Neural cell (in vitro differentiated cells): ENCODE measurements around the gene ROBO4. TPM values are rescaled to one million over a fixed set of nuclear protein-coding genes. Genes with fewer than 3 reads are reported as not detected.

Experiments used
- H2AFZ ChIP-seq: fragments of 200-600, 300-800 bp; sonication (generic), shearing (Covaris generic); 2 replicates; pipeline ENCODE4 v1.6.0; 2014; ENCODE audit warnings: low read depth, mild to moderate bottlenecking, antibody characterized with exemption, low read length, moderate library complexity
- H3F3A ChIP-seq: fragments of 200-600 bp; shearing (Covaris generic); 2 replicates; pipeline ENCODE4 v1.6.1; 2016; ENCODE audit warnings: mild to moderate bottlenecking, moderate library complexity, mixed read lengths, antibody characterized with exemption, low read length; ENCODE audit not compliant: insufficient read depth, poor library complexity, severe bottlenecking
- H3K27ac ChIP-seq: fragments of 200-600, 300-800 bp; sonication (generic), shearing (Covaris generic); 2 replicates; pipeline ENCODE4 v1.5.1; 2014; ENCODE audit warnings: mild to moderate bottlenecking, low read length, moderate library complexity
- H3K27me3 ChIP-seq: fragments of 300-800, 200-600 bp; sonication (generic), shearing (Covaris generic); 2 replicates; pipeline ENCODE4 v1.6.0; 2014; ENCODE audit warnings: mild to moderate bottlenecking, low read depth, low read length, moderate library complexity; ENCODE audit not compliant: insufficient read depth
- H3K36me3 ChIP-seq: fragments of 300-800, 200-600 bp; sonication (generic), shearing (Covaris generic); 2 replicates; pipeline ENCODE4 v1.5.1; 2014; ENCODE audit warnings: mild to moderate bottlenecking, antibody characterized with exemption, low read length, moderate library complexity; ENCODE audit not compliant: insufficient read depth
- H3K4me2 ChIP-seq: fragments of 300-800, 200-600 bp; sonication (generic), shearing (Covaris generic); 2 replicates; pipeline ENCODE4 v1.6.0; 2014; ENCODE audit warnings: mild to moderate bottlenecking, low read length
- H3K4me3 ChIP-seq: fragments of 300-800, 200-600 bp; sonication (generic), shearing (Covaris generic); 2 replicates; pipeline ENCODE4 v1.5.1; 2014; ENCODE audit warnings: mild to moderate bottlenecking, low read length, moderate library complexity
- H3K79me2 ChIP-seq: fragments of 200-600 bp; shearing (Covaris generic); replicated peaks from 2 replicates; pipeline ENCODE4 v1.6.0; 2014; ENCODE audit warnings: mild to moderate bottlenecking, low read length, moderate library complexity; ENCODE audit not compliant: insufficient read depth
- H3K9ac ChIP-seq: fragments of 300-800, 200-600 bp; sonication (generic), shearing (Covaris generic); 2 replicates; pipeline ENCODE4 v1.6.1; 2016; ENCODE audit warnings: mild to moderate bottlenecking, low read length, mixed read lengths
- H3K9me2 ChIP-seq: fragments of 200-600 bp; shearing (Covaris generic); 2 replicates; pipeline ENCODE4 v1.6.1; 2016; ENCODE audit warnings: mild to moderate bottlenecking, low read length, mixed read lengths; ENCODE audit not compliant: insufficient read depth
- H3K9me3 ChIP-seq: fragments of 200-600, 300-800 bp; sonication (generic), shearing (Covaris generic); 2 replicates; pipeline ENCODE4 v1.6.1; 2016; ENCODE audit warnings: mild to moderate bottlenecking, mixed run types, low read length, moderate library complexity, mixed read lengths
- H4K20me1 ChIP-seq: fragments of 200-600 bp; shearing (Covaris generic); 2 replicates; pipeline ENCODE4 v1.6.1; 2016; ENCODE audit warnings: mild to moderate bottlenecking, mixed run types; ENCODE audit not compliant: insufficient read depth
- EP300 ChIP-seq: fragments of 450-650 bp; conservative IDR thresholded peaks from 2 replicates; pipeline ENCODE4 v1.6.1; 2014; ENCODE audit warnings: antibody characterized with exemption, mild to moderate bottlenecking, moderate library complexity; ENCODE audit not compliant: poor library complexity, severe bottlenecking
- EZH2 ChIP-seq: fragments of 200-600, 300-800 bp; shearing (Covaris generic), sonication (generic); IDR thresholded peaks from 2 replicates; pipeline ENCODE4 v1.6.1; 2014; ENCODE audit warnings: antibody characterized with exemption, low read length, borderline replicate concordance, mild to moderate bottlenecking; ENCODE audit not compliant: insufficient read depth, poor library complexity, severe bottlenecking
- MXI1 ChIP-seq: fragments of 450-650 bp; conservative IDR thresholded peaks from 2 replicates; pipeline ENCODE4 v1.6.1; 2014; ENCODE audit warnings: antibody characterized with exemption, mild to moderate bottlenecking; ENCODE audit not compliant: poor library complexity, severe bottlenecking
- POLR2AphosphoS5 ChIP-seq: IDR thresholded peaks from 2 replicates; pipeline ENCODE4 v1.6.1; 2012
- RAD21 ChIP-seq: fragments of 450-650 bp; conservative IDR thresholded peaks from 2 replicates; pipeline ENCODE4 v1.6.1; 2014; ENCODE audit warnings: antibody characterized with exemption, mild to moderate bottlenecking, moderate library complexity
- SMC3 ChIP-seq: fragments of 450-650 bp; conservative IDR thresholded peaks from 2 replicates; pipeline ENCODE4 v1.6.1; 2014; ENCODE audit warnings: antibody characterized with exemption, mild to moderate bottlenecking, moderate library complexity; ENCODE audit not compliant: poor library complexity
- TAF1 ChIP-seq: IDR thresholded peaks from 2 replicates; pipeline ENCODE4 v1.6.1; 2012; ENCODE audit warnings: low read depth
- polyA plus RNA-seq: library from polyadenylated mRNA; depleted of rRNA; stranded (reverse); fragments of >200 nt; gene quantifications from 2 replicates; pipeline ENCODE4 v1.2.3, GENCODE V29; 2014
- TF ChIP-seq, protein P1 (sequence below): fragments of 450-650 bp; IDR thresholded peaks from 2 replicates; pipeline ENCODE4 v1.5.1; 2014; ENCODE audit warnings: antibody characterized with exemption, mild to moderate bottlenecking, moderate library complexity; ENCODE audit not compliant: poor library complexity, severe bottlenecking
- TF ChIP-seq, protein P2 (sequence below): IDR thresholded peaks from 2 replicates; pipeline ENCODE4 v1.6.1; 2012; ENCODE audit warnings: borderline replicate concordance

Gene ROBO4
- polyA plus RNA-seq, 1 donor from 2014 or later, result not detected

DNA sequence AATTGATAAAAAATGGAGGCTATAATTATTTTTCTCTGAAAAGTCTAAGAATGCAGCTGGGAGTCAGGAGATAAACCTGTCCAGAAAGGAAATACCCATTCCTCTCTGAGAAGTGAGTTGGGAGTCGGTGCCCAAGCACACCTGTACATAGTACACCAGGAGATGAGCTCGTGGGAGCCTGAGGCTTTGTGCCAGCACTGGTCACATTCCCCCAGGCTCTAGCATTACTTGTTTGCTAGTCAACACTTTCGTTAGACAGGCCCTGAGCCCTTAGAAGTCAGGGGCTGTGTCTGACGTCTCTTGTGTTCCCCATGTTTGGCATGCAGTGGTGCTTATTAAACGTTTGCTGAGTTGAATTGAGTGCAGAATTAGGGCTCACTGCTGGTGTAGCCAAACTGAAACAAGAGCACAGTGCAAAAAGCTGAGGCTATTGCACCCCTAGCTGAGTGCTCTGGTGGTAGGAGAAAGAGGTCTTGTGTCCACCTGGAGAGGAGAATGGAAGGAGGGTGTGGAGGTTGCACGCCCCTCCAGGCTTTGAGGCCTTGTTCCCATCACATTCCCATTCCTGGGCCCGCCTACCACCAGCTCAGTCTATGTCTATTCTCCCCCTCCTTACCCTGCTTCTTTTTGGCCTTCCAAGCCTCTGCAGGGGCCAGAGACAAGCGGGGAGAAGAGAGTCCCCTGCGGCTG, 6.8 kb downstream of the ROBO4 start:
- no peaks in the 10 kb centered on the region for H3K79me2 ChIP-seq
- H4K20me1 ChIP-seq, result no peaks in the 10 kb centered on the region
- no peak overlapping the region for H3K4me2 ChIP-seq
- H3K4me3 ChIP-seq, result no peak overlapping the region
- no peak overlapping the region for H3K27ac ChIP-seq
- TF ChIP-seq TAF1 (no peak), EZH2 (no peak), RAD21 (no peak), POLR2AphosphoS5 (no peak), MXI1 (no peak), EP300 (no peak), SMC3 (no peak)
- TF ChIP-seq, protein P1, sequence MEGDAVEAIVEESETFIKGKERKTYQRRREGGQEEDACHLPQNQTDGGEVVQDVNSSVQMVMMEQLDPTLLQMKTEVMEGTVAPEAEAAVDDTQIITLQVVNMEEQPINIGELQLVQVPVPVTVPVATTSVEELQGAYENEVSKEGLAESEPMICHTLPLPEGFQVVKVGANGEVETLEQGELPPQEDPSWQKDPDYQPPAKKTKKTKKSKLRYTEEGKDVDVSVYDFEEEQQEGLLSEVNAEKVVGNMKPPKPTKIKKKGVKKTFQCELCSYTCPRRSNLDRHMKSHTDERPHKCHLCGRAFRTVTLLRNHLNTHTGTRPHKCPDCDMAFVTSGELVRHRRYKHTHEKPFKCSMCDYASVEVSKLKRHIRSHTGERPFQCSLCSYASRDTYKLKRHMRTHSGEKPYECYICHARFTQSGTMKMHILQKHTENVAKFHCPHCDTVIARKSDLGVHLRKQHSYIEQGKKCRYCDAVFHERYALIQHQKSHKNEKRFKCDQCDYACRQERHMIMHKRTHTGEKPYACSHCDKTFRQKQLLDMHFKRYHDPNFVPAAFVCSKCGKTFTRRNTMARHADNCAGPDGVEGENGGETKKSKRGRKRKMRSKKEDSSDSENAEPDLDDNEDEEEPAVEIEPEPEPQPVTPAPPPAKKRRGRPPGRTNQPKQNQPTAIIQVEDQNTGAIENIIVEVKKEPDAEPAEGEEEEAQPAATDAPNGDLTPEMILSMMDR, result no peak
- TF ChIP-seq, protein P2, sequence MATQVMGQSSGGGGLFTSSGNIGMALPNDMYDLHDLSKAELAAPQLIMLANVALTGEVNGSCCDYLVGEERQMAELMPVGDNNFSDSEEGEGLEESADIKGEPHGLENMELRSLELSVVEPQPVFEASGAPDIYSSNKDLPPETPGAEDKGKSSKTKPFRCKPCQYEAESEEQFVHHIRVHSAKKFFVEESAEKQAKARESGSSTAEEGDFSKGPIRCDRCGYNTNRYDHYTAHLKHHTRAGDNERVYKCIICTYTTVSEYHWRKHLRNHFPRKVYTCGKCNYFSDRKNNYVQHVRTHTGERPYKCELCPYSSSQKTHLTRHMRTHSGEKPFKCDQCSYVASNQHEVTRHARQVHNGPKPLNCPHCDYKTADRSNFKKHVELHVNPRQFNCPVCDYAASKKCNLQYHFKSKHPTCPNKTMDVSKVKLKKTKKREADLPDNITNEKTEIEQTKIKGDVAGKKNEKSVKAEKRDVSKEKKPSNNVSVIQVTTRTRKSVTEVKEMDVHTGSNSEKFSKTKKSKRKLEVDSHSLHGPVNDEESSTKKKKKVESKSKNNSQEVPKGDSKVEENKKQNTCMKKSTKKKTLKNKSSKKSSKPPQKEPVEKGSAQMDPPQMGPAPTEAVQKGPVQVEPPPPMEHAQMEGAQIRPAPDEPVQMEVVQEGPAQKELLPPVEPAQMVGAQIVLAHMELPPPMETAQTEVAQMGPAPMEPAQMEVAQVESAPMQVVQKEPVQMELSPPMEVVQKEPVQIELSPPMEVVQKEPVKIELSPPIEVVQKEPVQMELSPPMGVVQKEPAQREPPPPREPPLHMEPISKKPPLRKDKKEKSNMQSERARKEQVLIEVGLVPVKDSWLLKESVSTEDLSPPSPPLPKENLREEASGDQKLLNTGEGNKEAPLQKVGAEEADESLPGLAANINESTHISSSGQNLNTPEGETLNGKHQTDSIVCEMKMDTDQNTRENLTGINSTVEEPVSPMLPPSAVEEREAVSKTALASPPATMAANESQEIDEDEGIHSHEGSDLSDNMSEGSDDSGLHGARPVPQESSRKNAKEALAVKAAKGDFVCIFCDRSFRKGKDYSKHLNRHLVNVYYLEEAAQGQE, result no peak
- H3F3A ChIP-seq, result no peaks in the 10 kb centered on the region
- no peaks in the 10 kb centered on the region for H3K9me3 ChIP-seq
- H3K9ac ChIP-seq, result no peak overlapping the region
- no peak overlapping the region for H2AFZ ChIP-seq
- H3K27me3 ChIP-seq, result no peaks in the 10 kb centered on the region
- no peaks in the 10 kb centered on the region for H3K36me3 ChIP-seq
- H3K9me2 ChIP-seq, result no peaks in the 10 kb centered on the region

DNA sequence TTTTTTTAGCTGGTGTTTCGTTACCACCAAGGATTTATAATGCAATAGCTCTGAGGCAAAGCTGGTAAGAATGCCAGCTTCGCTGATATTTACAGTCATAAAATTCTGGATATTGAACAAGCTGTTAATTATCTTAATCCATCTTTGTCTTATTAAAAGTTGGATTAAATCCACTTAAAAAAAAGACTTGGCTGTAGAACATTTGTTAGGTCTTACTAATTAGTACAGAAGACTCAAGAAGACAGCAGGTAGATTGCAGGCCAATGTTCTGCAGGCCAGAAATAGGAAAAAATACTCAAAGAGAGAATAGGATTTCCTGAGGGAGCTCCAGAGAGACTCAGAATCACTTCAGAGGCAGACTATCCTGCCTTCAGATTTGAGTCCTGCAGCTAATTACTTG, 7.5 kb downstream of the ROBO4 start:
- no peaks in the 10 kb centered on the region for H3K79me2 ChIP-seq
- no peak overlapping the region for H3K9ac ChIP-seq
- H3K9me2 ChIP-seq, result no peaks in the 10 kb centered on the region
- no peaks in the 10 kb centered on the region for H3K27me3 ChIP-seq
- no peak overlapping the region for H2AFZ ChIP-seq
- no peak overlapping the region for H3K4me3 ChIP-seq
- no peaks in the 10 kb centered on the region for H3F3A ChIP-seq
- TF ChIP-seq EP300 (no peak), MXI1 (no peak), RAD21 (no peak), POLR2AphosphoS5 (no peak), SMC3 (no peak), EZH2 (no peak), TAF1 (no peak)
- TF ChIP-seq, protein P1, result no peak
- TF ChIP-seq, protein P2, result no peak
- no peak overlapping the region for H3K27ac ChIP-seq
- no peaks in the 10 kb centered on the region for H3K36me3 ChIP-seq
- no peaks in the 10 kb centered on the region for H3K9me3 ChIP-seq
- no peak overlapping the region for H3K4me2 ChIP-seq
- no peaks in the 10 kb centered on the region for H4K20me1 ChIP-seq
